ENCODE data around the gene LNPEP.

Gene LNPEP

GRCh38 chr5:96904054-96904931 is 31.6 kb upstream of the LNPEP start:
- Histone ChIP-seq H3K4me3 (no peak overlapping the region), H3K9me3 (ENCODE audit: low read depth, low read length) (no peaks in the 10 kb centered on the region), H3K36me3 (ENCODE audit: insufficient read depth, low read length) (no peaks in the 10 kb centered on the region), H3K9ac (ENCODE audit: insufficient read length) (no peak overlapping the region), H3K27ac (no peak overlapping the region)
- TF ChIP-seq FOXP2 (optimal IDR thresholded peaks at IDR 0.05; ENCODE audit: control extremely low read depth, extremely low read length, insufficient read depth) (no peak), POLR2AphosphoS5 (IDR thresholded peaks at IDR 0.05; ENCODE audit: borderline replicate concordance, low read depth, low read length) (no peak), EZH2 (IDR thresholded peaks at IDR 0.05) (no peak)
- no peak for DNase-seq (ENCODE audit: low read depth, low spot score)

DNA sequence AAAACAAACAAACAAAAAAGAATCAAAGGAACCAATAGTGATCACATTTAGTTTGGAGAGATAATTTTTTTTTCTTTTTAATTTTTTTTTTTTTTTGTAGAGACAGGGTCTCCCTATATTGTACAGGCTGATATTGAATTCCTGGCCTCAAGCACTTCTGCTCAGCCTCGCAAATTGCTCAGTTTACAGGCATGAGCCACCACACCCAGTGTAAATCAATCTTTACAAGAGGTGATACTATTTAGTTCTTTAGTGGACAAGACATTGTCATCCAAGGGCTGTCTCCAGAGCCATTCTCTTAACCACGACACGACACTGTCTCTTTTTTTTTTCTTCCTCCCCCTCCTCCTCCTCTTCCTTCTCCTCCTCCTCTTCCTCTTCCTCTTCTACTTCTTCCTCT is 30.0 kb upstream of the LNPEP start:
- H3K9ac ChIP-seq (ENCODE audit: insufficient read length): no peak overlapping the region
- no peaks in the 10 kb centered on the region for H3K9me3 ChIP-seq (ENCODE audit: low read depth, low read length)
- H3K4me3 ChIP-seq: no peak overlapping the region
- TF ChIP-seq EZH2 (IDR thresholded peaks at IDR 0.05) (no peak), POLR2AphosphoS5 (IDR thresholded peaks at IDR 0.05; ENCODE audit: borderline replicate concordance, low read depth, low read length) (no peak), FOXP2 (optimal IDR thresholded peaks at IDR 0.05; ENCODE audit: control extremely low read depth, extremely low read length, insufficient read depth) (no peak)
- no peak overlapping the region for H3K27ac ChIP-seq
- no peaks in the 10 kb centered on the region for H3K36me3 ChIP-seq (ENCODE audit: insufficient read depth, low read length)
- no peak for DNase-seq (ENCODE audit: low read depth, low spot score)

DNA sequence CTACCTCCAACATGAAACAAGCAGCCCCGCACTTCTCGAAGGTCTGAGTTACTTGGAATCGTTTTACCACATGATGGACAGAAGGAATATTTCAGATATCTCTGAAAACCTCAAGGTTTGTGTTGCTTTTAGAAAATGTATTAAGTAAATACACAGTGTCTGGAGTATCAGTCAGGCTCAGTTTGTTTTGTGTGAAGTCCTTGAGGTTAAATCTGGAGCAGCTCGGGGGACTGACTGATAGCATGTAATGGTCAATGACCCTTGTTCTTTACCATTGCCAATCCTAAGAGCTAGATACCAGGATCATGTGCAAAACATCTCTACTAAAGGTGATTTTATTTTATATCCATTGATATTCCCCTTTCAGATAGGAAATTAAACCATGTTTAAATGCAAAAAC is 26.9 kb upstream of the LNPEP start:
- no peaks in the 10 kb centered on the region for H3K36me3 ChIP-seq (ENCODE audit: insufficient read depth, low read length)
- DNase-seq (ENCODE audit: low read depth, low spot score): no peak
- H3K27ac ChIP-seq: no peak overlapping the region
- H3K9ac ChIP-seq (ENCODE audit: insufficient read length): no peak overlapping the region
- H3K4me3 ChIP-seq: no peak overlapping the region
- no peaks in the 10 kb centered on the region for H3K9me3 ChIP-seq (ENCODE audit: low read depth, low read length)
- TF ChIP-seq EZH2 (IDR thresholded peaks at IDR 0.05) (no peak), POLR2AphosphoS5 (IDR thresholded peaks at IDR 0.05; ENCODE audit: borderline replicate concordance, low read depth, low read length) (no peak), FOXP2 (optimal IDR thresholded peaks at IDR 0.05; ENCODE audit: control extremely low read depth, extremely low read length, insufficient read depth) (no peak)

DNA sequence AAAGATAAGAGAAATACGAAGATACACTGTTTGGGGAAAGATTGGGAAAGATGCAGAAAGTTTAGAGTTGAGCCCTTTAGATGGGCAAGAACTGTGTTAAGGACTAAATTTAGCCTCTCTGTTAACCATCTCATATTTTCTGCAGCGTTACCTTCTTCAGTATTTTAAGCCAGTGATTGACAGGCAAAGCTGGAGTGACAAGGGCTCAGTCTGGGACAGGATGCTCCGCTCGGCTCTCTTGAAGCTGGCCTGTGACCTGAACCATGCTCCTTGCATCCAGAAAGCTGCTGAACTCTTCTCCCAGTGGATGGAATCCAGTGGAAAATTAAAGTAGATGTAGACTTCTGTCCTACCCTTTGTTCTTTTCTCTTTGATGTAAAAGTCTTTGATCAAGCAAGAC is 26.4 kb upstream of the LNPEP start:
- H3K27ac ChIP-seq: no peak overlapping the region
- DNase-seq (ENCODE audit: low read depth, low spot score): no peak
- H3K36me3 ChIP-seq (ENCODE audit: insufficient read depth, low read length): no peaks in the 10 kb centered on the region
- no peak overlapping the region for H3K9ac ChIP-seq (ENCODE audit: insufficient read length)
- H3K4me3 ChIP-seq: no peak overlapping the region
- TF ChIP-seq FOXP2 (optimal IDR thresholded peaks at IDR 0.05; ENCODE audit: control extremely low read depth, extremely low read length, insufficient read depth) (no peak), EZH2 (IDR thresholded peaks at IDR 0.05) (no peak), POLR2AphosphoS5 (IDR thresholded peaks at IDR 0.05; ENCODE audit: borderline replicate concordance, low read depth, low read length) (no peak)
- H3K9me3 ChIP-seq (ENCODE audit: low read depth, low read length): no peaks in the 10 kb centered on the region

GRCh38 chr5:96911139-96911538 is 24.7 kb upstream of the LNPEP start:
- Histone ChIP-seq H3K4me3 (no peak overlapping the region), H3K36me3 (ENCODE audit: insufficient read depth, low read length) (no peaks in the 10 kb centered on the region), H3K27ac (no peak overlapping the region), H3K9ac (ENCODE audit: insufficient read length) (no peak overlapping the region), H3K9me3 (ENCODE audit: low read depth, low read length) (no peaks in the 10 kb centered on the region)
- DNase-seq (ENCODE audit: low read depth, low spot score): no peak
- no peak for TF ChIP-seq EZH2 (IDR thresholded peaks at IDR 0.05)
- no peak for TF ChIP-seq FOXP2 (optimal IDR thresholded peaks at IDR 0.05; ENCODE audit: control extremely low read depth, extremely low read length, insufficient read depth)
- TF ChIP-seq POLR2AphosphoS5 (IDR thresholded peaks at IDR 0.05; ENCODE audit: borderline replicate concordance, low read depth, low read length): no peak

- no peak overlapping the region for H3K4me3 ChIP-seq
- H3K36me3 ChIP-seq (ENCODE audit: insufficient read depth, low read length): no peaks in the 10 kb centered on the region
- DNase-seq (ENCODE audit: low read depth, low spot score): no peak
- H3K9ac ChIP-seq (ENCODE audit: insufficient read length): no peak overlapping the region
- TF ChIP-seq FOXP2 (optimal IDR thresholded peaks at IDR 0.05; ENCODE audit: control extremely low read depth, extremely low read length, insufficient read depth): no peak
- TF ChIP-seq EZH2 (IDR thresholded peaks at IDR 0.05): no peak
- TF ChIP-seq POLR2AphosphoS5 (IDR thresholded peaks at IDR 0.05; ENCODE audit: borderline replicate concordance, low read depth, low read length): no peak
- no peaks in the 10 kb centered on the region for H3K9me3 ChIP-seq (ENCODE audit: low read depth, low read length)
- no peak overlapping the region for H3K27ac ChIP-seq
Observed at GRCh38 chr5:96913233-96913632, 22.6 kb upstream of the LNPEP start.

DNA sequence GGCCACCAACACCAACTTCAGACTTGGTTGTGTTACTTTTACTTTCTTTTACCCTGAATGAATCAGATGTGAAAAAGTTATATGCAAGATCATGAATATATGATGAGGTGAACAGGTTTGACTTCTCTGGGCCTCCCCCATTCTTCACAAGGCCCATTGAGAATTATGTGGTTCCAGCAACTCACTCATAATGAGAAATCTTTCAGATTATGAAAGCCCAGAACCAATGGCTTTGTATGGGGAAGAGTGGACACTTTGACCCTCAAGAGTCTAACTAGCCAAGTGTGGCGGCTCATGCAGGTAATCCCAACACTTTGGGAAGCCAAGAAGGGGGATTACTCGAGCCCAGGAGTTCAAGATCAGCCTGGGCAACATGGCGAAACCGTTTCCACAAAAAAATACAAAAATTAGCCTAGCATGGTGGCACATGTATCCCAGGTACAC is 16.1 kb upstream of the LNPEP start:
- no peak overlapping the region for H3K27ac ChIP-seq
- no peaks in the 10 kb centered on the region for H3K36me3 ChIP-seq (ENCODE audit: insufficient read depth, low read length)
- no peaks in the 10 kb centered on the region for H3K9me3 ChIP-seq (ENCODE audit: low read depth, low read length)
- no peak for DNase-seq (ENCODE audit: low read depth, low spot score)
- no peak for TF ChIP-seq POLR2AphosphoS5 (IDR thresholded peaks at IDR 0.05; ENCODE audit: borderline replicate concordance, low read depth, low read length)
- no peak for TF ChIP-seq FOXP2 (optimal IDR thresholded peaks at IDR 0.05; ENCODE audit: control extremely low read depth, extremely low read length, insufficient read depth)
- no peak for TF ChIP-seq EZH2 (IDR thresholded peaks at IDR 0.05)
- no peak overlapping the region for H3K9ac ChIP-seq (ENCODE audit: insufficient read length)
- no peak overlapping the region for H3K4me3 ChIP-seq

GRCh38 chr5:96920744-96921355 is 15.0 kb upstream of the LNPEP start:
- no peak overlapping the region for H3K9ac ChIP-seq (ENCODE audit: insufficient read length)
- DNase-seq (ENCODE audit: low read depth, low spot score): no peak
- H3K4me3 ChIP-seq: no peak overlapping the region
- no peak for TF ChIP-seq EZH2 (IDR thresholded peaks at IDR 0.05)
- no peak for TF ChIP-seq POLR2AphosphoS5 (IDR thresholded peaks at IDR 0.05; ENCODE audit: borderline replicate concordance, low read depth, low read length)
- TF ChIP-seq FOXP2 (optimal IDR thresholded peaks at IDR 0.05; ENCODE audit: control extremely low read depth, extremely low read length, insufficient read depth): no peak
- H3K27ac ChIP-seq: no peak overlapping the region
- no peaks in the 10 kb centered on the region for H3K9me3 ChIP-seq (ENCODE audit: low read depth, low read length)
- no peaks in the 10 kb centered on the region for H3K36me3 ChIP-seq (ENCODE audit: insufficient read depth, low read length)

Measured in SK-N-MC (cell line).